ENCODE measurements around the gene LRRN3.

The LRRN3 gene

DNA sequence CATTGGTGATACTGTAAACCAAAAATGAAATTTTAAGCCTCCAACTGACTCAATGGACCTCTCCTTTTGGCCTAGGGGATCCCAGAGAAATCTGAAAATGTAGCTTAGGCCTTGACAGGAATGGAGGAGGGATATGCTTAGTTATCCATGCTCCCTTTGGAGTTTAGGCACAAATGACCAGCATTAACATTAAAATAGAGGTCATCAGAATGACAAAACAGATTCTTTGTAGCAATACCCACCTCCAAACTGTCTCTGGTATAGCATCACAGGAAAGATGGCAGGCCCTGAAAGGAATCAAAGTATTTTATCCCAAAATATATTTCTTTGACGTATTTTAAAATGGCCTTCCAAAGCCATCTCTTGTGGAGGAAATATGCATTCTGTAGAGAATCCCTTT is 39.1 kb upstream of the LRRN3 start:
- no CpG with 5 or more reads among the region's 1 CpG for WGBS, 2 donors (ENCODE audit: extremely low coverage in 2 of 2, insufficient read length in 2 of 2, insufficient replicate concordance in 1 of 2)
- no peaks in the 10 kb centered on the region for H3K79me1 ChIP-seq (ENCODE audit: low read depth, low read length)
- no peak for DNase-seq (ENCODE audit: low spot score)
- no peak overlapping the region for H2AFZ ChIP-seq (ENCODE audit: low read length)
- no peak overlapping the region for H4K91ac ChIP-seq (ENCODE audit: low read depth, low read length, poor library complexity)
- no peak overlapping the region for H2BK5ac ChIP-seq (ENCODE audit: low read length)
- no peak overlapping the region for H2BK12ac ChIP-seq (ENCODE audit: low read length)
- H3K9me3 ChIP-seq (replicated peaks in 1 of 2; ENCODE audit: control insufficient read depth in 2 of 2, insufficient read depth in 1 of 2, low read depth in 1 of 2, low read length in 2 of 2), result peaks cover 3% of the 10 kb centered on the region in 2 donors
- H3K18ac ChIP-seq (ENCODE audit: low read length), result no peak overlapping the region
- H3K4me2 ChIP-seq (ENCODE audit: insufficient read depth, low read length, poor library complexity, severe bottlenecking), result no peak overlapping the region
- no peak overlapping the region for H3K14ac ChIP-seq (ENCODE audit: low read length)
- no peak overlapping the region for H2BK15ac ChIP-seq (ENCODE audit: low read length)
- no peaks in the 10 kb centered on the region for H3K36me3 ChIP-seq (replicated peaks in 1 of 2; ENCODE audit: control insufficient read depth in 2 of 2, insufficient read depth in 2 of 2, low read length in 2 of 2)
- H2AK5ac ChIP-seq (ENCODE audit: low read depth, low read length), result no peak overlapping the region
- no peaks in the 10 kb centered on the region for H3K27me3 ChIP-seq (ENCODE audit: control insufficient read depth in 3 of 3, insufficient read depth in 3 of 3, low read depth in 1 of 3, low read length in 3 of 3)
- H4K8ac ChIP-seq (ENCODE audit: low read depth, low read length), result no peak overlapping the region
- no peak overlapping the region for H3K27ac ChIP-seq (replicated peaks; ENCODE audit: low read length)
- no peak overlapping the region for H3K23ac ChIP-seq (ENCODE audit: low read depth, low read length, poor library complexity)
- H3K4me3 ChIP-seq (ENCODE audit: low read length in 2 of 2), result no peak overlapping the region
- no peak overlapping the region for H3K9ac ChIP-seq (ENCODE audit: low read depth, low read length, poor library complexity)
- H3K4ac ChIP-seq (ENCODE audit: low read length), result no peak overlapping the region
- no peak overlapping the region for H2BK120ac ChIP-seq (ENCODE audit: low read depth, low read length)
- H3K4me1 ChIP-seq (ENCODE audit: control insufficient read depth in 2 of 2, insufficient read depth in 1 of 2, low read depth in 1 of 2, low read length in 2 of 2), result peaks cover 0 to 19% of the 10 kb centered on the region in 2 donors

DNA sequence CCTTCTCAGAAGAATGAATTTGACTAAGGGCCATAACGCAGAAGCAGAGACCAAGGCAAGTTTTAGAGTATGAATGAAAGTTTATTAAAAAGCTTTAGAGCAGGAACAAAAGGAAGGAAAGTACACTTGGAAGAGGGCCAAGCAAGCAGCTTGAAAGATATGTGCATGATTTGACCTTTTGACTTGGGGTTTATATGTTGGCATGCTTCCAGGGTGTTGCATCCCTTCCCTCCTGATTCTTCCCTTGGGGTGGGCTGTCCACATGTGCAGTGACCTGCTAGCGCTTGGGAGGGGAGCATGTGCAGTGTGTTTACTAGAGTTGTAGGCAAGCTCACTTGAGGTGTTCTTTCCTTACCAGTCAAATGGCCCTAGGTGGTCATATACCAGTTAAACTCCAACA is 37.9 kb upstream of the LRRN3 start:
- Histone ChIP-seq H3K36me3 (replicated peaks in 1 of 2; ENCODE audit: control insufficient read depth in 2 of 2, insufficient read depth in 2 of 2, low read length in 2 of 2) (no peaks in the 10 kb centered on the region), H3K79me1 (ENCODE audit: low read depth, low read length) (no peaks in the 10 kb centered on the region), H2BK5ac (ENCODE audit: low read length) (no peak overlapping the region), H2BK15ac (ENCODE audit: low read length) (no peak overlapping the region), H2AK5ac (ENCODE audit: low read depth, low read length) (no peak overlapping the region), H3K18ac (ENCODE audit: low read length) (no peak overlapping the region), H4K8ac (ENCODE audit: low read depth, low read length) (no peak overlapping the region), H2BK120ac (ENCODE audit: low read depth, low read length) (no peak overlapping the region), H3K4ac (ENCODE audit: low read length) (no peak overlapping the region), H4K91ac (ENCODE audit: low read depth, low read length, poor library complexity) (no peak overlapping the region), H2AFZ (ENCODE audit: low read length) (no peak overlapping the region), H3K14ac (ENCODE audit: low read length) (no peak overlapping the region), H3K9me3 (replicated peaks in 1 of 2; ENCODE audit: control insufficient read depth in 2 of 2, insufficient read depth in 1 of 2, low read depth in 1 of 2, low read length in 2 of 2) (peaks cover 3% of the 10 kb centered on the region in 2 donors), H3K27ac (replicated peaks; ENCODE audit: low read length) (no peak overlapping the region), H2BK12ac (ENCODE audit: low read length) (no peak overlapping the region), H3K23ac (ENCODE audit: low read depth, low read length, poor library complexity) (no peak overlapping the region), H3K27me3 (ENCODE audit: control insufficient read depth in 3 of 3, insufficient read depth in 3 of 3, low read depth in 1 of 3, low read length in 3 of 3) (no peaks in the 10 kb centered on the region), H3K4me1 (ENCODE audit: control insufficient read depth in 2 of 2, insufficient read depth in 1 of 2, low read depth in 1 of 2, low read length in 2 of 2) (peaks cover 0 to 19% of the 10 kb centered on the region in 2 donors), H3K4me2 (ENCODE audit: insufficient read depth, low read length, poor library complexity, severe bottlenecking) (no peak overlapping the region), H3K4me3 (ENCODE audit: low read length in 2 of 2) (no peak overlapping the region), H3K9ac (ENCODE audit: low read depth, low read length, poor library complexity) (no peak overlapping the region)
- DNase-seq (ENCODE audit: low spot score), result no peak
- no CpG with 5 or more reads among the region's 2 CpGs for WGBS, 2 donors (ENCODE audit: extremely low coverage in 2 of 2, insufficient read length in 2 of 2, insufficient replicate concordance in 1 of 2)

DNA sequence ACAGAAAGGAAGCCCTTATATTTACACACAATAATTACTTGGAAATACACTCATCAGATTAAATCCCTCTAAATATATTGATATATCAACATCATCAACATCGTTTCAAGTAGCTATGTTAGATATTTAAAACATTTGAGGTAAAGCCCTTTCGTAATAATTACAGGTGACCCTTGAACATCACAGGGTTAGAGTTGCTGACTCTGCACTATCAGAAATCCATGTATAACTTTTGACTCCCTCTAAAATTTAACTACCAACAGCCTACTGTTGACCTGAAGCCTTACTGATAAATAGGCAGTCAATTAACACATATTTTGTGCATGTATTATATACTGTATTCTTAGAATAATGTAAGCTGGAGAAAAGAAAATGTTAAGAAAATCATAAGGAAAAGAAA is 34.6 kb upstream of the LRRN3 start:
- Histone ChIP-seq H4K8ac (ENCODE audit: low read depth, low read length) (no peak overlapping the region), H3K79me1 (ENCODE audit: low read depth, low read length) (no peaks in the 10 kb centered on the region), H2BK5ac (ENCODE audit: low read length) (no peak overlapping the region), H4K91ac (ENCODE audit: low read depth, low read length, poor library complexity) (no peak overlapping the region), H3K4me3 (ENCODE audit: low read length in 2 of 2) (no peak overlapping the region), H3K23ac (ENCODE audit: low read depth, low read length, poor library complexity) (no peak overlapping the region), H2BK12ac (ENCODE audit: low read length) (no peak overlapping the region), H3K27me3 (ENCODE audit: control insufficient read depth in 3 of 3, insufficient read depth in 3 of 3, low read depth in 1 of 3, low read length in 3 of 3) (no peaks in the 10 kb centered on the region), H3K36me3 (replicated peaks in 1 of 2; ENCODE audit: control insufficient read depth in 2 of 2, insufficient read depth in 2 of 2, low read length in 2 of 2) (no peaks in the 10 kb centered on the region), H2AK5ac (ENCODE audit: low read depth, low read length) (no peak overlapping the region), H2BK120ac (ENCODE audit: low read depth, low read length) (no peak overlapping the region), H3K18ac (ENCODE audit: low read length) (no peak overlapping the region), H2BK15ac (ENCODE audit: low read length) (no peak overlapping the region), H3K4me2 (ENCODE audit: insufficient read depth, low read length, poor library complexity, severe bottlenecking) (no peak overlapping the region), H2AFZ (ENCODE audit: low read length) (no peak overlapping the region), H3K4ac (ENCODE audit: low read length) (no peak overlapping the region), H3K14ac (ENCODE audit: low read length) (no peak overlapping the region), H3K9ac (ENCODE audit: low read depth, low read length, poor library complexity) (no peak overlapping the region), H3K4me1 (ENCODE audit: control insufficient read depth in 2 of 2, insufficient read depth in 1 of 2, low read depth in 1 of 2, low read length in 2 of 2) (peaks cover 0 to under 1% of the 10 kb centered on the region in 2 donors), H3K9me3 (replicated peaks in 1 of 2; ENCODE audit: control insufficient read depth in 2 of 2, insufficient read depth in 1 of 2, low read depth in 1 of 2, low read length in 2 of 2) (peaks cover 3% of the 10 kb centered on the region in 2 donors), H3K27ac (replicated peaks; ENCODE audit: low read length) (no peak overlapping the region)
- DNase-seq (ENCODE audit: low spot score), result no peak
- WGBS, 2 donors (ENCODE audit: extremely low coverage in 2 of 2, insufficient read length in 2 of 2, insufficient replicate concordance in 1 of 2), result no CpG with 5 or more reads among the region's 2 CpGs

DNA sequence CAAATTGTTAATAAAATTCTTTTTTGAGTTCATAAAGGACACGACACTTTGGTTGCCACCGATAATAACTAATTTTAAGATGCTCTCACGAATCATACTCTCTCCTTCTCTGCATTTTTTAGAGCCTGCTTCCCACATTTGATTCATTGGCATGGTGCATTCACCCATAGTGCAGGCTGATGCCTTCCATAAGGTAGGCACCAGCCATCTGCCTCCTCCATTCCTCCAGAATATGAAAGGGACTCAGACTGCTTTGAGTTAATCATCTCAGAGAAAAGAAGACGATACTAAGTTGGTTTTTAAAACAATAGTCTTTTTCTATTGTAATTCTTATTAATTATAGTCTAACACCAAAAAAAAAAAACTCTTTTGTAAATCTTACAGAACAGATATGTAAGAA is 33.9 kb upstream of the LRRN3 start:
- no peak overlapping the region for H3K4me2 ChIP-seq (ENCODE audit: insufficient read depth, low read length, poor library complexity, severe bottlenecking)
- H3K27me3 ChIP-seq (ENCODE audit: control insufficient read depth in 3 of 3, insufficient read depth in 3 of 3, low read depth in 1 of 3, low read length in 3 of 3), result no peaks in the 10 kb centered on the region
- no peak overlapping the region for H3K27ac ChIP-seq (replicated peaks; ENCODE audit: low read length)
- H3K9ac ChIP-seq (ENCODE audit: low read depth, low read length, poor library complexity), result no peak overlapping the region
- peaks cover 3 to 7% of the 10 kb centered on the region in 2 donors for H3K9me3 ChIP-seq (replicated peaks in 1 of 2; ENCODE audit: control insufficient read depth in 2 of 2, insufficient read depth in 1 of 2, low read depth in 1 of 2, low read length in 2 of 2)
- H2AFZ ChIP-seq (ENCODE audit: low read length), result no peak overlapping the region
- no peak overlapping the region for H2BK5ac ChIP-seq (ENCODE audit: low read length)
- H3K14ac ChIP-seq (ENCODE audit: low read length), result no peak overlapping the region
- no peaks in the 10 kb centered on the region for H3K36me3 ChIP-seq (replicated peaks in 1 of 2; ENCODE audit: control insufficient read depth in 2 of 2, insufficient read depth in 2 of 2, low read length in 2 of 2)
- WGBS, 2 donors (ENCODE audit: extremely low coverage in 2 of 2, insufficient read length in 2 of 2, insufficient replicate concordance in 1 of 2), result no CpG with 5 or more reads among the region's 4 CpGs
- no peak overlapping the region for H3K4ac ChIP-seq (ENCODE audit: low read length)
- no peaks in the 10 kb centered on the region for H3K79me1 ChIP-seq (ENCODE audit: low read depth, low read length)
- no peak overlapping the region for H4K91ac ChIP-seq (ENCODE audit: low read depth, low read length, poor library complexity)
- H2BK12ac ChIP-seq (ENCODE audit: low read length), result no peak overlapping the region
- H3K18ac ChIP-seq (ENCODE audit: low read length), result no peak overlapping the region
- H2BK120ac ChIP-seq (ENCODE audit: low read depth, low read length), result no peak overlapping the region
- no peak overlapping the region for H3K23ac ChIP-seq (ENCODE audit: low read depth, low read length, poor library complexity)
- H4K8ac ChIP-seq (ENCODE audit: low read depth, low read length), result no peak overlapping the region
- no peak for DNase-seq (ENCODE audit: low spot score)
- H3K4me1 ChIP-seq (ENCODE audit: control insufficient read depth in 2 of 2, insufficient read depth in 1 of 2, low read depth in 1 of 2, low read length in 2 of 2), result no peaks in the 10 kb centered on the region
- no peak overlapping the region for H2AK5ac ChIP-seq (ENCODE audit: low read depth, low read length)
- H3K4me3 ChIP-seq (ENCODE audit: low read length in 2 of 2), result no peak overlapping the region
- H2BK15ac ChIP-seq (ENCODE audit: low read length), result no peak overlapping the region
